ENCODE results near the gene SEMA4C.

Gene SEMA4C

GRCh38 chr2:96880891-96881273 lies 11.0 kb upstream of the SEMA4C start:
- no peak for DNase-seq

GRCh38 chr2:96879545-96880040 lies 9.7 kb upstream of the SEMA4C start:
- no peak for DNase-seq

- no peak for DNase-seq
Measured at GRCh38 chr2:96878796-96879544, 9.1 kb upstream of the SEMA4C start.

- DNase-seq: no peak
Measured at GRCh38 chr2:96878171-96878570, 8.3 kb upstream of the SEMA4C start.

- DNase-seq: no peak
Measured at GRCh38 chr2:96877631-96878092, 7.8 kb upstream of the SEMA4C start.

- no peak for DNase-seq
Measured at GRCh38 chr2:96877042-96877451, 7.2 kb upstream of the SEMA4C start.

- no peak for DNase-seq
Measured at GRCh38 chr2:96876269-96877041, 6.6 kb upstream of the SEMA4C start.

GRCh38 chr2:96875498-96876268 lies 5.8 kb upstream of the SEMA4C start:
- DNase-seq: no peak

GRCh38 chr2:96874198-96874831 lies 4.4 kb upstream of the SEMA4C start:
- DNase-seq: no peak

GRCh38 chr2:96873651-96874096 lies 3.8 kb upstream of the SEMA4C start:
- DNase-seq: no peak

GRCh38 chr2:96872591-96873349 lies 2.9 kb upstream of the SEMA4C start:
- no peak for DNase-seq

GRCh38 chr2:96870626-96871255 lies 861 bp upstream of the SEMA4C start:
- DNase-seq: no peak

- no peak for DNase-seq
Measured at GRCh38 chr2:96869281-96869821, 529 bp downstream of the SEMA4C start.

- DNase-seq: peak in 3 of 4 experiments; percentile 25 to 32 (median 31)
Measured at GRCh38 chr2:96868555-96869280, 1.2 kb downstream of the SEMA4C start.

GRCh38 chr2:96867756-96868554 lies 1.9 kb downstream of the SEMA4C start:
- DNase-seq: no peak

- DNase-seq: no peak
Measured at GRCh38 chr2:96866986-96867755, 2.7 kb downstream of the SEMA4C start.

GRCh38 chr2:96866586-96866985 lies 3.3 kb downstream of the SEMA4C start:
- no peak for DNase-seq

- DNase-seq: no peak
Measured at GRCh38 chr2:96866149-96866548, 3.7 kb downstream of the SEMA4C start.

- DNase-seq: no peak
Measured at GRCh38 chr2:96865654-96866053, 4.2 kb downstream of the SEMA4C start.
